IMR-90 (cell line): Measurements from ENCODE around the gene SCYGR8. TPM values are rescaled to one million over a fixed set of nuclear protein-coding genes. Genes with fewer than 3 reads are reported as not detected.

Experiments
- ATAC-seq: fragments of 200-7000 bp; cut with Tn5 transposase; 2 replicates; pipeline ENCODE4 v1.9.1; 2020; ENCODE audit warnings: low read depth, mild to moderate bottlenecking, moderate library complexity
- Bru-seq: library from RNA; stranded (reverse); fragments of 400-500 nt; gene quantifications from one replicate; lab custom pipeline; 2021; lab: Mats Ljungman, UMichigan
- BruChase-seq, 2 experiments: library from RNA; stranded (reverse); fragments of 400-500 nt; gene quantifications; one replicate each; lab custom pipeline; 2021; lab: Mats Ljungman, UMichigan
- BruUV-seq: library from RNA; stranded (reverse); fragments of 400-500 nt; replicated peaks from 2 replicates; lab custom pipeline; 2021; lab: Mats Ljungman, UMichigan
- CTCF ChIA-PET: fragments of 300-600 bp; formaldehyde crosslinking; extraction: SDS; loops from one replicate; lab custom pipeline; 2021; ENCODE audit warnings: antibody characterized with exemption; lab: Yijun Ruan, JAX
- POLR2A ChIA-PET: fragments of 300-600 bp; sonication (Branson Sonifier 250); formaldehyde crosslinking; loops from one replicate; lab custom pipeline; 2022; ENCODE audit warnings: antibody characterized with exemption; ENCODE audit not compliant: unreplicated experiment; lab: Charles Lee
- DNase-seq: peaks from one replicate; pipeline ENCODE4 v3.0.0; 2013
- H2AFZ ChIP-seq: replicated peaks from 2 replicates; pipeline ENCODE3; 2013; ENCODE audit warnings: low read length, mild to moderate bottlenecking; ENCODE audit not compliant: poor library complexity
- H2AK5ac ChIP-seq: 2 replicates; pipeline ENCODE4 v1.6.1; 2013; ENCODE audit warnings: low read depth, low read length, inconsistent platforms
- H2AK9ac ChIP-seq: replicated peaks from 2 replicates; pipeline ENCODE3; 2013; ENCODE audit warnings: mild to moderate bottlenecking, low read depth, low read length, moderate library complexity; ENCODE audit not compliant: poor library complexity
- H2BK120ac ChIP-seq: 2 replicates; pipeline ENCODE4 v1.6.1; 2013; ENCODE audit warnings: low read depth, low read length, inconsistent platforms
- H2BK15ac ChIP-seq: 3 replicates; pipeline ENCODE4 v1.6.1; 2013; ENCODE audit warnings: low read depth, low read length, inconsistent platforms
- H2BK20ac ChIP-seq: 2 replicates; pipeline ENCODE4 v1.6.1; 2013; ENCODE audit warnings: low read depth, mild to moderate bottlenecking, inconsistent platforms, low read length, moderate library complexity
- H2BK5ac ChIP-seq: 2 replicates; pipeline ENCODE4 v1.6.1; 2013; ENCODE audit warnings: mild to moderate bottlenecking, low read depth, low read length, inconsistent platforms; ENCODE audit not compliant: poor library complexity, severe bottlenecking
- H3K14ac ChIP-seq: replicated peaks from 2 replicates; pipeline ENCODE4 v1.6.1; 2013; ENCODE audit warnings: low read depth, low read length, inconsistent platforms
- H3K18ac ChIP-seq: 2 replicates; pipeline ENCODE4 v1.6.1; 2013; ENCODE audit warnings: low read depth, low read length, control low read depth
- H3K23ac ChIP-seq: 2 replicates; pipeline ENCODE4 v1.6.1; 2013; ENCODE audit warnings: low read depth, low read length, inconsistent platforms
- H3K27ac ChIP-seq: 2 replicates; pipeline ENCODE4 v1.5.1; 2013; ENCODE audit warnings: mild to moderate bottlenecking, control low read depth, low read length; ENCODE audit not compliant: insufficient read depth
- H3K27me3 ChIP-seq: 2 replicates; pipeline ENCODE4 v1.6.1; 2013; ENCODE audit warnings: low read length; ENCODE audit not compliant: control insufficient read depth, insufficient read depth
- H3K36me3 ChIP-seq: 2 replicates; pipeline ENCODE4 v1.6.1; 2013; ENCODE audit warnings: low read length, mixed read lengths; ENCODE audit not compliant: control insufficient read depth, insufficient read depth
- H3K4ac ChIP-seq: 2 replicates; pipeline ENCODE4 v1.6.1; 2013; ENCODE audit warnings: low read depth, low read length, inconsistent platforms
- H3K4me1 ChIP-seq: 2 replicates; pipeline ENCODE4 v1.6.1; 2013; ENCODE audit warnings: low read length, mixed read lengths; ENCODE audit not compliant: control insufficient read depth, insufficient read depth
- H3K4me2 ChIP-seq: 2 replicates; pipeline ENCODE4 v1.6.1; 2013; ENCODE audit warnings: low read depth, mild to moderate bottlenecking, control low read depth, low read length, moderate library complexity
- H3K4me3 ChIP-seq: 2 replicates; pipeline ENCODE4 v1.5.1; 2013; ENCODE audit warnings: low read depth, mild to moderate bottlenecking, control low read depth, low read length, moderate library complexity; ENCODE audit not compliant: insufficient read depth
- H3K56ac ChIP-seq: 2 replicates; pipeline ENCODE4 v1.6.1; 2013; ENCODE audit warnings: low read length, inconsistent platforms; ENCODE audit not compliant: insufficient read depth; ENCODE audit errors: extremely low read depth
- H3K79me1 ChIP-seq, 2 experiments: 2 replicates each; pipeline ENCODE4 v1.6.1; 2013; ENCODE audit warnings: low read length in 2 of 2, inconsistent platforms in 1 of 2, low read depth in 1 of 2
- H3K9ac ChIP-seq: 2 replicates; pipeline ENCODE4 v1.6.1; 2013; ENCODE audit warnings: low read depth, low read length, control low read depth
- H3K9me1 ChIP-seq: 2 replicates; pipeline ENCODE4 v1.6.1; 2013; ENCODE audit warnings: low read length, inconsistent platforms; ENCODE audit not compliant: insufficient read depth
- H3K9me3 ChIP-seq: 2 replicates; pipeline ENCODE4 v1.6.1; 2013; ENCODE audit warnings: low read length; ENCODE audit not compliant: control insufficient read depth, insufficient read depth
- H4K20me1 ChIP-seq: 2 replicates; pipeline ENCODE4 v1.6.1; 2013; ENCODE audit warnings: low read length, inconsistent platforms; ENCODE audit not compliant: insufficient read depth
- H4K5ac ChIP-seq: 2 replicates; pipeline ENCODE4 v1.6.1; 2013; ENCODE audit warnings: mild to moderate bottlenecking, low read depth, low read length, control low read depth
- H4K8ac ChIP-seq, 2 experiments: 2 replicates each; pipeline ENCODE4 v1.6.1; 2013; ENCODE audit warnings: low read depth in 2 of 2, low read length in 2 of 2, control low read depth in 1 of 2, inconsistent platforms in 1 of 2
- H4K91ac ChIP-seq: 2 replicates; pipeline ENCODE4 v1.6.1; 2013; ENCODE audit warnings: low read depth, low read length, inconsistent platforms; ENCODE audit not compliant: insufficient read depth
- MAFK ChIP-seq: IDR thresholded peaks from 2 replicates; pipeline ENCODE4 v1.6.1; 2012; ENCODE audit warnings: low read depth, low read length, improper control_type of control experiment
- WGBS, 2 experiments: methylation state at CpG; one replicate each; pipeline versions ENCODE4 v1.1.5 to v1.1.7; 2013; ENCODE audit warnings: missing lambda C conversion rate in 2 of 2; ENCODE audit not compliant: insufficient read length in 1 of 2; ENCODE audit errors: extremely low coverage in 2 of 2; 5-methylcytosine and 5-hydroxymethylcytosine counted together
- dilution Hi-C: fragments of 300-500 bp; cut with HindIII; formaldehyde crosslinking; loops from one replicate; pipeline ENCODE4 v1.14.3; 2018; ENCODE audit warnings: low sequenced_read_pairs; ENCODE audit not compliant: unreplicated experiment
- in situ Hi-C: fragments of 300-500 bp; cut with MboI; formaldehyde crosslinking; loops from 3 replicates; pipeline ENCODE4 v1.14.3; 2019; ENCODE audit warnings: low sequenced_read_pairs, inconsistent platforms, mixed read lengths
- intact Hi-C: fragments of 100-400 bp; cut with micrococcal nuclease; formaldehyde crosslinking; loops from 2 replicates; pipeline ENCODE4 v1.10.0; 2022
- long read RNA-seq: library from polyadenylated mRNA; unstranded; transcript quantifications from one replicate; pipeline ENCODE4 v2.0.0, GENCODE V29; 2021; ENCODE audit not compliant: unreplicated experiment
- polyA plus RNA-seq, 3 experiments: library from polyadenylated mRNA; depleted of rRNA; stranded (reverse); fragments of >200 nt; gene quantifications; 2 replicates each; pipeline ENCODE4 v1.2.3, GENCODE V29; 2012; ENCODE audit warnings: low replicate concordance in 1 of 3
- total RNA-seq: library from RNA; depleted of rRNA; stranded (reverse); fragments of >200 nt; gene quantifications from 2 replicates; pipeline ENCODE4 v1.2.3, GENCODE V29; 2012; rRNA removed

Gene SCYGR8
- total RNA-seq (not detected in 2 replicates), polyA plus RNA-seq (2012; rRNA removed) (not detected in 2 replicates), Bru-seq, nascent RNA (not detected), BruChase-seq, experiment 1, labeled RNA remaining after a 6-hour chase (not detected), BruChase-seq, experiment 2, labeled RNA remaining after a 2-hour chase (not detected)
- polyA plus RNA-seq (2012; cell fraction: cytosol; rRNA removed) = not detected in 2 replicates
- polyA plus RNA-seq (2012; cell fraction: nucleus; rRNA removed; ENCODE audit: low replicate concordance) = not detected in 2 replicates
- long read RNA-seq = 0 reads

GRCh38 chr2:227745594-227745993, at the start of gene SCYGR8:
SCYGR8 (plus strand) TSS chr2:227745894; CDS start chr2:227745894, 0 bp downstream.
- Histone ChIP-seq H3K18ac (no peak within 1 kb of the TSS), H3K27ac (no peak within 1 kb of the TSS), H3K23ac (no peak within 1 kb of the TSS), H3K27me3 (no peaks in the 10 kb centered on the region), H4K8ac (no peak within 1 kb of the TSS), H2BK20ac (no peak within 1 kb of the TSS), H4K91ac (no peak within 1 kb of the TSS), H2BK120ac (no peak within 1 kb of the TSS), H3K36me3 (no peaks in the 10 kb centered on the region), H3K56ac (no peak within 1 kb of the TSS), H2AFZ (no peak within 1 kb of the TSS), H3K4me1 (no peaks in the 10 kb centered on the region), H3K9ac (no peak within 1 kb of the TSS), H4K20me1 (no peaks in the 10 kb centered on the region), H3K9me1 (no peaks in the 10 kb centered on the region), H3K4me3 (no peak within 1 kb of the TSS), H2BK5ac (no peak within 1 kb of the TSS), H2BK15ac (no peak within 1 kb of the TSS), H3K79me1 (no peaks in the 10 kb centered on the region), H3K4ac (no peak within 1 kb of the TSS), H2AK5ac (no peak within 1 kb of the TSS), H3K9me3 (no peaks in the 10 kb centered on the region), H3K14ac (no peak within 1 kb of the TSS), H2AK9ac (no peak within 1 kb of the TSS), H4K5ac (no peak within 1 kb of the TSS), H3K4me2 (no peak within 1 kb of the TSS)
- DNase-seq = no peak
- intact Hi-C loops (no loop called here), dilution Hi-C loops (no loop called here), in situ Hi-C loops (no loop called here)
- POLR2A ChIA-PET = no interaction called here
- ATAC-seq = no peak
- CTCF ChIA-PET = no interaction called here
- no CpG with 5 or more reads among the region's 9 CpGs for WGBS, 2 experiments
- no TSS peak for BruUV-seq
- TF ChIP-seq MAFK = no peak
